GM19240 (cell line): ENCODE measurements around the gene GRK6.

ENCODE experiments used
- DNase-seq: peaks from one replicate; pipeline ENCODE4 v3.0.0; 2011; ENCODE audit warnings: low spot score; ENCODE audit not compliant: insufficient read length

Gene GRK6

DNA sequence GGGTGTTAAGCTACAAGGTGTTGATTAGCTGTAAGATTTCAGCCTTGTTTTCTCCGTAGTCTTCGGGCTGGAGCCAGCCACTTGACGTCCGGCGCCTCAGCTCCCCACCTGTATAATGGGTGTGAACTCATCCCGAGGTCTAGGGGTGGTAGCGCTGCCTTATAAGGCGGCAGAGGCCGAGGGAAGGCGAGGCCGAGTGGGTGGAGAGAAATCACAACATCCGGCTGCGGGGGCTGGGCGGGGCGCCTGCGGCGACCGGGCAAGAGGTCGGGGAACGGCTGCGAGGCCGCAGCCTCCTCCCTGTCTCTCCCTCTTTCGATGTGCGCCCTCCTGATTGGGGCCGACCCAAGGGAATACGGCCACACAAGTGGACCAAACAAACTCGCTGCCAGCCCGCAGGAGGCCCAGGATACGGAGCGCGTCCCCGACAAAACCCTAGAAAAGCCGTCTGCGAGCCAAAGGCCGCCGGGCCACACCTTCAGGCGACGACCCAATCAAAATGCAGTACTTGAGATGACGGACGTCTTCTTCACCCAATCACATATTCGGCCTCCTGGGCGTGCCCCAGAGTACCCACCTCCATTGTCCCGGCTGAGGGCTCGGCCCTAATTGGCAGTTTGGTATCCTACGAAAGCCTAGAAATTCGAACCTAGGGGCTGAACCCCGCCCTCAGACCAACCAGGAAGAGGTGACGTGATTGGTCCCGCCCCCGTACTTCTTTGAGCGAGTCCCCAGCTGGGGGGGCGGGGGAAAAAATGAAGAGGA lies 493 bp upstream of the GRK6 start:
- peak; percentile 93 for DNase-seq

DNA sequence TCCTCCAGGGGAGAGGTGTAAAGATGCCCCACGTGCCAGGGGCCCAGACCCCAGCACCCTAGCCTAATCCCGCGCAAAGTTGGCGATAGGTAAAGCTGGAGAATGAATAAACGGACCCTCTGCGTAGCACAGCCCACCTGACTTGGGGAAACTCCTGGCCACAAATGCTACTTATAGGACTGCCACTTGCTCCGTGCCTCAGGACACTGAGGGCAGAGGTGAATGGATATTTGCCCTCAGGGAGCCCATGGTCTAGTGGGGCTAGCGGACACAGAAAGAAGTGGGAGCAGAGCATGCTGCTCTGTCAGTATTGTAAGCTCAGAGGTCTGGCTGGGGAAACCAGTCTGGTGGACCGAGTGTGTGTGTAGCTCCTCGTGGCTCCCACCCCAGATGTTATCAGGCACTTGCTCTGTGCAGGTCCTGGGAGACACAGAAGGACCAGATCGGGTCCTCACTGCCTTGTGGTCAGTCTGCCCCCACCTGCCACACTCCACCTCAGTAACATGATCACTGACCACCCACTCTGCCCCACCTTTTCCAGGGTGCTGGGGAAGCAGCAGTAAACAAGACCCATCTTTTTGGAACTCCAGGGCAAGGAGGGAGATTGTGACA lies 841 bp downstream of the GRK6 start:
- DNase-seq: no peak

DNA sequence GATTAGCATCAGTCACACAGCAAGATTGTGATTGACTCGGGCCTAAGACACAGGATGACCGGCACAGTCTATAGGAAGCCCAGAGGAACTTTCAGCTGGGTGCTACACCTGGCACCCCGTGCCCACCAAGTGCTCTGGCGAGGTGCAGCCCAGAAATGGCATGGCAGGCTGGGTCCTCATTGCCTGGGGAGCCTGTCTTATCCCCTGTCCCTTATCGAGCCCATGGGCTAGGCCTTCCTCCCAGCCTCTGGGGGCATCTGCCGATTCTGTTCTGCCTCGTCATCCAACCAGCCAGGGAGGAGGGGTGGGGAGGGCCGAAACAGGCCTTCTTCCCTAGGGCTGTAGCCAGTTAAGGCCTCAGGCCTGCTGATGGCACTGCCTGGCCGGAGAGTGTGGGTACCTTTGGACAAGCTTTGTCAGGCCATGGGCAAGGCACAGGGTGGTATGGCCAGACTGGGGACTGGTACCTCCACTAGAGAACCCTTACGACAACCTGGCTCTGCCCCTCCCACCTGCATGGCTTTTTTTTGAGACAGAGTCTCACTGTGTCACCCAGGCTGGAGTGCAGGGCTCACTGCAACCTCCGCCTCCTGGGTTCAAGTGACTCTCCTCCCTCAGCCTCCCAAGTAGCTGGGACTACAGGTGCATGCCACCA lies 1.6 kb downstream of the GRK6 start:
- no peak for DNase-seq

DNA sequence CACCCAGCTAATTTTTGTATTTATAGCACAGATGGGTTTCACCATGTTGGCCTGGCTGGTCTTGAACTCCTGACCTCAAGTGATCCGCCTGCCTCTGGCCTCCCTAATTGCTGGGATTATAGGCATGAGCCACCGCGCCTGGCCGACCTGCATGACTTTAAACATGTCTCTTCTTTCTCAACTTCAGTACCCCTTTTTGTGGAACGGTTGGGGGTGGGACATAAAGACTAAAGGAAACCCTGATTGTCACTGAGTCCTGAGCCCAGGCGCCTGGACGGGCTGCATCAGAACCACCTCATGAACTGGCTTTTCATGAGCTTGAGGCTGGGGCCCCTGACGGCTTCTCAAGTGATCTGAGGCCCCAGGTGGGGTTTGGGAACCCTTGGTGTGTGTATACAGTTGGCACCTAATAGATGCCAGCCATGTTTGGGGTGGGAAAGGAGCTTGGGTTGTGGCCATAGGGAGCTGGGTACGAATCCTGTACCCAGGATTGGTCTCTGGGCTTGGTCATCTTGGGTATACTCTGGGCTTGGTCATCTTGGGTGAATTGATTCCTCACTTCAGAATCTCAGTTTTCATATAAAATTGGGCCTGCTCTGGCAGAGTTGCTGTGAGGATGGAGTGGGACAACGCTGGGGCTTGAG lies 2.2 kb downstream of the GRK6 start:
- DNase-seq: no peak

DNA sequence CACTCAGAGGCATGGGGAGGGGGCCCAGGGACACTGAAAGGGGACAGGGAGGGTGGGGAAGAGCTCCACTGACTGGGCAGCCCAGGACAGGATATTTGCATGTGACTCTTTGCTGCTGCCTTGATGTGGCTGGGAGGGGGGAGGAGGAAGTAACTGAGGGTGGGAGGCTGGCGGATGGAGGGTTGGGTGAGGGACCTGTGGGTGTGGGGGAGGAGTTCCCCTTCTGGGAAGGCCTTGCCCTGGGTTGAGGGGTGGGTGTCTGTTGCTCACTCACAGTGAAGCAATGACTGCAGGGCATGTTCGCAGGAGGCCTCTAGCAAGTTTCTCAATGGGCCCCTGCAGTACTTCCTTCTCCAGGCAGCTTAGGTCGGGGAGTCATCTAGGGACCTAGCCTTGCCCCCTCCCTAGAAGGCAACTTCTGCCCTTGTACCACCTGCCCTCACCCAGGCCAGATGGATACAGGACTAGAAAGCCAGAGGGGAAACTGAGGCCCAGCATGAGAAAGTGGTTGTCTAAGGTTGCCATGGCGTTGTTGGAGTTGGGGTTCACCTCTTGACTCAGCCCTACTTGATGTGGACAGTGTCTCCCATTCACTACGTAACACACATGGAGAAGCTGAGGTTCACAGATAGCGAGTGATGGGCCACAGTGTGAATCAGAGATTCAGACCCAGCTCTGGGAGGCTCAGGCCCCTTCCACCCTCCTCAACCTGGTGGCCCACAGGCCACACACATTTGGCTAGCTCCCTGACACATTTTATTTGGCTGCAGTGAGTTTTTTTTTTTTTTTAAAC lies 3.0 kb downstream of the GRK6 start:
- peak; percentile 66 for DNase-seq

DNA sequence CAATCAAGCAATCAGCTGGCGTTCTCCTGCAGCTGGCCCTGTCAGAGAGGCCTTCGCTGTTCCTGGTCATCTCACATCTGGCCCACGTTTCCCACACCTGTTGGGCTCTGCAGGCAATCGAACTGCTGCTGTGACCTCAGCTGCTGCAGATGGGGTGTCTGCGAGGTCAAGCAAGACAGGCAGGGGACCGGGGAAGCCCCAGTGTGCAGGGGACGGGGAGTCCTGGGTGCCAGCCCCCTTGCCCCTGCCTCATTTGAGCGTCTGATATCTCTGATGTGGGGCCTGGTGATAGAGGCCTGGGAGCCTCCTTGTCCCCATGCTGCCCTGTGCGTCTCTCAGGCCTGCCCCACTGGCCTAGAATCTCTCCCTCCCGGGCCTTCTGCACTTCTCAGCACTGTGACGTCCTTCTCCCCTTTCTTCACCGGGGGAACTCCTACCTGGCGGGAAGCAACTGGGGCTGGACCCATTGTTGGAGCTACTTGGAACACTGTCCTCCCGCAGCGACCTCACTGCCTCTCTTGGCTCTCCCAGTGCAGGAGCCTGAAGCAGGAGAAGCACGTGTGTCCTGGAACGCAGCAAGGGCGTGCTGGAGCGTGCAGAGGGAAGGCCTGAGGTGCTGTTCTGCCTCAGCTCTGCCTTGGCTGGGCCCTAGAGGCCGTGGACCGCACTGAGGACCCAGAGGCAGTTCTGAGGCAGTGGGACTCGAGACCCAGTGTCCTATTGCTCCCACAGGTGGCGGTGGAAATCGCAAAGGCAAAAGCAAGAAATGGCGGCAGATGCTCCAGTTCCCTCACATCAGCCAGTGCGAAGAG lies 3.9 kb downstream of the GRK6 start:
- no peak for DNase-seq

DNA sequence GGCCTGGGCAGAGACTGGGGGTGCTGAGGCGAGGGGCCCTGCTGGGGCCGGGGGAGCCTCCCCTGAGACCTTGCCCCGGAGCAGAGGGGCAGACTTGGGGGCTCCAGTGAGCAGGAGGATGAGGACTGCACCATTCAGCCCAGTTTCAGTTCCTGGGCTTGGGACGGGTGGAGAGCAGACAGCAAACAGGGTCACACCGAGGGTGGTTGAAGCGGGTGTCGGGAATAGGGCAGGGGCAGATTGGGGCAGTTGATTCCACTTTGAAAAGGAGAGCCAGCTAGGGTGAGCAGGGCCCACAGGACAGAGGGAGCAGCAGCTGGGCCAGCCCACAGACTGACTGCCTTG lies 4.5 kb downstream of the GRK6 start:
- DNase-seq: no peak

DNA sequence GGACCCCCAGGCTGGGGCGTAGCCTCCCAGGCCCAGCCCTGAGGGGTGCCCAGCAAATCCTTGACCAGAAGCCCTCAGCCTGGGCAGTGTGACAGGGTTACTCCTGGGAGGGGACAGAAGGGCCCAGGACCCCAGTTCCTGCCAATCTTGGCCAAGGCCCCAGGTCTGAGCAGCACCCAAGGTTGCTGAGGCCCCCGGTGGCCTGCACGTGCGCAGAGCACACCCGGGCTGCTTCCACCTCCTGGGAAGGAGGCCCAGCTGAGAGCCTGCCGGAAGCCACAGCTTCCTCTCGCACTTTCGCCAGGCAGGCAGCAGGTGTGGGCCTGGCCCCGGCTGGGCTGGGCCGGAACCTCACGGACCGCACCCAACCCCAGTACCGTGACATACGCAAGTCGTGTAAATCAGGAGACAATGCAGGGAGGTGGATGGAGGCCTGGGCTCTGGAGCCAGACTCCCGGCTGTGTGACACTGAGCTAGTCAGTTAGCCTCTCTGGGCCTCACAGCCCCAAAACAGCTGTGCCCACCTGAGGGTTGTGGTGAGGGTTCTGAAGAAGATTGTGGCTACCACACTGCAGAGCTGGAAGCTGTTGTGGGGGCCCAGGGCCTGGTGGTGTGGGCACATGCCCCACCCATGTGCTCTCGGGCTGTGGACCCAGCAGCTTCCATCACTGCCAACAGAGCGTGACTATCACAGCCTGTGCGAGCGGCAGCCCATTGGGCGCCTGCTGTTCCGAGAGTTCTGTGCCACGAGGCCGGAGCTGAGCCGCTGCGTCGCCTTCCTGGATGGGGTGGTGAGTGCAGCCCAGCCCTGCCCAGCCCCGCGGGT lies 5.1 kb downstream of the GRK6 start:
- DNase-seq: no peak

DNA sequence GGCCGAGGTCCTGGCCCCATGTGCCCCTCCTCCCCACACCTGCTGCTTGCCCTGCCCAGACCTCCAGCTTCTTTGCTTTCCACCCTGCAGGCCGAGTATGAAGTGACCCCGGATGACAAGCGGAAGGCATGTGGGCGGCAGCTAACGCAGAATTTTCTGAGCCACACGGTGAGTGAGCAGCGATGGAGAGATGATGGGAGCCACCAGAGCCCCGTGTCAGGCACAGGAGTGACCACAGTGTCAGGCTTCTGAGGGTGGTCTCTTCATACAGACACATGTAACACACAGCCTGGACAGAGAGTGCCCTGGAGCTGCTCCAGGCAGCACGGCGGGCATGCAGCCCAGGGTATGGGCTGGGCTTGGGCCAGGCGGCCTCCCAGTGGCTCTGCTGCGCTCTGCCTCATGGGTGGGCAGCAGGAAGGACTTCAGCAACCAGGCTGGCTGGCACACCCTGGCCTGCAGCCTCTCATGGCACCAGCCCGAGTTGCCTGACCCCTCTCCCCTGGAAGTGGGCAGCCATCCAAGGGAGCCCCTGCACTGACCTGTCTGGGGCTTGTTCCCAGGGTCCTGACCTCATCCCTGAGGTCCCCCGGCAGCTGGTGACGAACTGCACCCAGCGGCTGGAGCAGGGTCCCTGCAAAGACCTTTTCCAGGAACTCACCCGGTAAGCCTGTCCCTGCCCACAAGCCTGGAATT lies 5.8 kb downstream of the GRK6 start:
- no peak for DNase-seq

DNA sequence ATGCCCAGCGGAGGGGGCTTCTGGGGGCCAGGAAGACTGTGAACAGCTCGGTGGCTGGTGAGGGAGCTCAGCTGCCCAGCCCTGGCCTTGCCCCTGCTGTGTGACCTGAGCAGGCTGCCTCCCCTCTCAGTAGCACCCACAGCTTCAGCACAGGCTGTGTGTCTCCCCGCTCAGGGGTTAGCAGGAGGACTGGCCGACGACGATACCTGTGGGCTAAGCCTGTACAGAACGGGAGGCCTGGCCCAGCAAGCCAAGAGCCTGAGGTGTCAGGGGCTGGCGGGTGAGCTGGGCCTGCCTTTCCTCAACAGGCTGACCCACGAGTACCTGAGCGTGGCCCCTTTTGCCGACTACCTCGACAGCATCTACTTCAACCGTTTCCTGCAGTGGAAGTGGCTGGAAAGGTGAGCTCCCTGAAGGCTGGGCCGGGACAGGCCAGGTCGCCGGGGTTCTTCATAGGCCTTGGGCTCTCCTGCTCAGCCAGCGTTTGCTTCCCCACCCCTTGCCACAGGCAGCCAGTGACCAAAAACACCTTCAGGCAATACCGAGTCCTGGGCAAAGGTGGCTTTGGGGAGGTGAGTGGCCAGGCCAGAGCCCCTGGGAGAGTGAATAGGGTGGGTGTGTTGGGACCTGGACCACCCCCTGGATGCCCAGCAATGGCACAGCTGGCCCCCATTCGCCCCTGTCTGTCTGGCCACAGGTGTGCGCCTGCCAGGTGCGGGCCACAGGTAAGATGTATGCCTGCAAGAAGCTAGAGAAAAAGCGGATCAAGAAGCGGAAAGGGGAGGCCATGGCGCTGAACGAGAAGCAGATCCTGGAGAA lies 6.6 kb downstream of the GRK6 start:
- no peak for DNase-seq

DNA sequence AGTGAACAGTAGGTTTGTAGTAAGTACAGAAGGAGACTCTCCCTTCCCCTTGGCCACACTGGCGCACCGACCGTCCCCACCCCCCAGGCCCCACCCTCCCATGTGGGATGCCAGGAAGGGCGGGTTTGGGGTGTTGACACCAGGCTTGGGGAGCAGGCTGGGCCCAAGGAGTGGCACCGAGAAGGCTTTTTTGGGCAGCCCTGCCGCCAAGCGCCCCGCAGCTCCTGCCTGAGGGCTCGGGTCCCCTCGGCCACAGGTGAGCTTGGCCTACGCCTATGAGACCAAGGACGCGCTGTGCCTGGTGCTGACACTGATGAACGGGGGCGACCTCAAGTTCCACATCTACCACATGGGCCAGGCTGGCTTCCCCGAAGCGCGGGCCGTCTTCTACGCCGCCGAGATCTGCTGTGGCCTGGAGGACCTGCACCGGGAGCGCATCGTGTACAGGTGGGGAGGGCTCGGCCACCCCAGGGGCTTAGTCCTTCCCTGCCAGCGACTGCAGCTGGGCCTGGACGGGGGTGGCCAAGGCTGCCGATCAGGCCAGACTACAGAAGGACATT lies 7.3 kb downstream of the GRK6 start:
- no peak for DNase-seq

DNA sequence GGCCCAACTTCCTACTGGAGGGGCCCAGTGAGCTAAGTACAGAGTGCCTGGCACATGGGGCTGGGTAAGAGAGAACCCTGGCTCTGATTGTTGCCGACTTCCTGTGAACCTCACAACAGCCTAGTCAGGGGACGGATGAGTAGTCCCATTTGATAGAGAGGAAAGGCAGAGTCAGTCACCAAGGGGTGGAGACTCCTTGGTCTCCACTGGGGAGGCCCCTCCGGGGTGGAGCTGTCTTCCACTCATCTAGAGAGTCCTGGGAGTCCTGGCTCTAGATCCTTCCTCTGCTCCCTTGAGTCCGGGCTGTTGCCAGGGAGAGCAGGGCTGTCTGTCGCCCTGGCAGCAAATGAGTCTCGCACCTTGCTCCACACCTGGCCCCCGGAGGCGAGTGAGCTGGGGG lies 8.0 kb downstream of the GRK6 start:
- no peak for DNase-seq

DNA sequence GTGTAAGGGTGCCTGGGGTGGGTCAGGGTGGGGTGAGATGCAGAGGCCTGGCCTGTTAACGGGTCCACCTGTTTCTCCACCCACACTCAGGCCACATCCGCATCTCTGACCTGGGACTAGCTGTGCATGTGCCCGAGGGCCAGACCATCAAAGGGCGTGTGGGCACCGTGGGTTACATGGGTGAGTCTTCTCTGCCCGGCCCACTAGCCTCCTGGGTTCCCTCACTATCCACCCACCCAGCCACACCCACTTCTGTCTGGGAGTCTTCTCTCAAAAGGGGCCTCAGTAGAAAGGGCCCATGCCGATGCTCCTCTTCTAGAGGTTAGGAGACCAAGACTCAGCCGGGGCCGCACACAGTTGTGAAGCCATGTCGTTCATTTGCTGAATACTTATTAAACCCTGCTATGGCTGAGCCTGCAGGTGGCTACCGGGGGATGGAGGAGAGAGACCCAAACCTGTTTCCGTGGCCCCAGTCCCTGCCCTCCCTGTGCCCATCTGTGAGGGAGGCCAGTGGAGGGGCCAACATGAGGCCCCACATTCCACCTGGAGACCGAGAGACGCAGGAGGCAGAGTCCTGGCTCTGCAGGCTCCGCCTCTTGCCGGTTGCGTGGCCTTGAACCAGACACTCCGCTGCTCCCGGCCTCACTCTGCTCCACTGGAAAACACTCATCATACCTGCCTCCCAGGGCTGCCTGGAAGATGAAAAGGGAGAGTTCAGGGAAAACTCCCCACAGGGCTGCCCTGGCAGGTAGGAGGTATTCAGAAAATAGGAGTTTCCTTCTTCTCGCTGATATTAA lies 8.7 kb downstream of the GRK6 start:
- DNase-seq: no peak

DNA sequence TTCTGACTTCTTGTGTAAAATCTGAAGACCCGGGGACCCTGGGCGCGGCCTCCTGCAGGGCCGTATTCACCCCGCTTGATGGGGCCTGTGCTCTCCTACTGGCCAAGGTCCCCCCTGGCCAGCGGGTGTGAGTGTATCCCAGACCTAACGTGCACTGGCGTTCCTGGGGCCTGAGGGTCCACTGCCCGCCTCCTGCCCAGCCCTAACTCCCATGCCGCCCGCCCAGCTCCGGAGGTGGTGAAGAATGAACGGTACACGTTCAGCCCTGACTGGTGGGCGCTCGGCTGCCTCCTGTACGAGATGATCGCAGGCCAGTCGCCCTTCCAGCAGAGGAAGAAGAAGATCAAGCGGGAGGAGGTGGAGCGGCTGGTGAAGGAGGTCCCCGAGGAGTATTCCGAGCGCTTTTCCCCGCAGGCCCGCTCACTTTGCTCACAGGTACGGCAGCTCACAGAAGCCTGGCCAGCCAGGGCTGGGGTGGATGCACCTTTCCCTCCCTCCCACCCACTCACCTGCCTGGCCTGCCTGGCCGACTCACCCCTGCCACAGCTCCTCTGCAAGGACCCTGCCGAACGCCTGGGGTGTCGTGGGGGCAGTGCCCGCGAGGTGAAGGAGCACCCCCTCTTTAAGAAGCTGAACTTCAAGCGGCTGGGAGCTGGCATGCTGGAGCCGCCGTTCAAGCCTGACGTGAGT lies 9.5 kb downstream of the GRK6 start:
- no peak for DNase-seq

DNA sequence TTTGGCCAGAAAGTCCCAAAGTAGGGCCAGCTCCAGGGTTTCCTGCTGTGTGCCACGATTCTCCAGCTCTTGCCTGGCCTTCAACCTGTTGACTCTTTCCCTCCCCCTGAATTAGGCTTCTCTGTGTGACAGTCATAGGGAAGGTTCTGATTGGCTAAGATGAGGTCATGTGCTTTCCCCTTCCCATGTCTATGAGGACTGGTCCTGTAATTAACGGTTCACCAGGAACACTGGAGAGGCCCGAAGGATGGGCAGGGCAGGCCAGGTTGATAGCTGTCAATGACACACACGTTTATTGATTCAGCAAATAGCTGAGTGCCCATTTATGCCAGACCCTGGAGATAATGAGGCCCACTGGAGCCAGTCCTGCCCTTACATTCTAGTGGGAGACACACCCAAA lies 11.1 kb downstream of the GRK6 start:
- no peak for DNase-seq

DNA sequence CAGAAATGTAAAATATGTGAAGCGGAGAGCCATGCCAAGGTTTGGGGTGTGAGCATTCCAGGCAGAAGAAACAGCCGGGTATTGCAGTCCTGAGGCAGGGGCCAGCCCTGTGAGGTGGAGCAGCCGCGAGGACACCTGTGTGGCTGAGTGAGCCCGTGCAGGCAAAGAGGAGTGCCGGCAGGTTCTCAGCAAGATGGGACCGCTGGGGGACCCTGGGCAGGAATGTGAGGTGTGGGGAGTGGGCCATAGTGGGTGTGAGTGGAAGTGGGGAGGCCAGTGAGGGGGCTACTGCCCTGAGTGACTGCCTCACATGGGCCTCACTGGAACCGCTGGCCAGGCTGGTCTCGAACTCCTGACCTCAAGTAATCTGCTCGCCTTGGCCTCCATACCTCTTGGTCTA lies 12.0 kb downstream of the GRK6 start:
- no peak for DNase-seq
